ENCODE data around the gene CCR7.

- TF ChIP-seq POLR2A (IDR thresholded peaks at IDR 0.05) (no peak), POLR2AphosphoS5 (IDR thresholded peaks at IDR 0.05) (no peak)
- TF ChIP-seq, protein P1, sequence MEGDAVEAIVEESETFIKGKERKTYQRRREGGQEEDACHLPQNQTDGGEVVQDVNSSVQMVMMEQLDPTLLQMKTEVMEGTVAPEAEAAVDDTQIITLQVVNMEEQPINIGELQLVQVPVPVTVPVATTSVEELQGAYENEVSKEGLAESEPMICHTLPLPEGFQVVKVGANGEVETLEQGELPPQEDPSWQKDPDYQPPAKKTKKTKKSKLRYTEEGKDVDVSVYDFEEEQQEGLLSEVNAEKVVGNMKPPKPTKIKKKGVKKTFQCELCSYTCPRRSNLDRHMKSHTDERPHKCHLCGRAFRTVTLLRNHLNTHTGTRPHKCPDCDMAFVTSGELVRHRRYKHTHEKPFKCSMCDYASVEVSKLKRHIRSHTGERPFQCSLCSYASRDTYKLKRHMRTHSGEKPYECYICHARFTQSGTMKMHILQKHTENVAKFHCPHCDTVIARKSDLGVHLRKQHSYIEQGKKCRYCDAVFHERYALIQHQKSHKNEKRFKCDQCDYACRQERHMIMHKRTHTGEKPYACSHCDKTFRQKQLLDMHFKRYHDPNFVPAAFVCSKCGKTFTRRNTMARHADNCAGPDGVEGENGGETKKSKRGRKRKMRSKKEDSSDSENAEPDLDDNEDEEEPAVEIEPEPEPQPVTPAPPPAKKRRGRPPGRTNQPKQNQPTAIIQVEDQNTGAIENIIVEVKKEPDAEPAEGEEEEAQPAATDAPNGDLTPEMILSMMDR (IDR thresholded peaks at IDR 0.05), result peak in 1 of 5 experiments; percentile 16
Observed at GRCh38 chr17:40560592-40561293, 4.5 kb downstream of the CCR7 start.
